HG03159 (cell line): ENCODE data around the gene HTR3E.
"Not testable (repeated sequence)": the region's sequence is repeated elsewhere in the genome, so short reads cannot be mapped to it uniquely, and the experiment has no call there.

ENCODE experiments used
- ATAC-seq: cut with Tn5 transposase; IDR thresholded peaks from one replicate; pipeline ENCODE4 v1.9.1; 2021; ENCODE audit warnings: mild to moderate bottlenecking, moderate library complexity; ENCODE audit not compliant: unreplicated experiment

HTR3E gene

DNA sequence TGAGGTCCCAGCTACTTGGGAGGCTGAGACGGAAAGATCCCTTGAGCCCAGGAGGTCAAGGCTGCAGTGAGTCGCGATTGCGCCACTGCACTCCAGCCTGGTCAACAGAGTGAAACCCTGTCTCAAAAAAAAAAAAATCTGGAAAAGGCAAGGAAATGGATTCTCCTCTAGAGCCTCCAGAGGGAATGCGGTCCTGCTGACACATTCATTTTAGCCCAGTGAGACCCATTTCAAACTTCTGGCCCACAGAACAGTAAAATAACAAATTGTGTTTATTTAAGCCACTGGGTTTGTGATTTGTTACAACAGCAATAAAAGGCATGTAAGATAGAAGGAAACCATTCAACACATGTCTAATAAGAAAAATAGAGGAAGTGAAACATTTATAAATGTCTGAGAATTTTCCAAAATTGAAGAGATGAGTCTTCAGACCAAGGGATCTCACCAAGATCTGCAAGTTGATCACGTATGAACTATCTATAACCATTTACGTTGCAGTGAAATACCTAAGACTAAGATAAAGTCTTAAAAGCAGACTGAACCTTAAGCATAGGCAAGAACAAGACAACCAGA, at the start of gene HTR3E:
HTR3E (plus strand) TSS at position 254 of the 573 bp plus-strand sequence. CDS start 466 bp downstream, outside the sequence.
- no peak for ATAC-seq

DNA sequence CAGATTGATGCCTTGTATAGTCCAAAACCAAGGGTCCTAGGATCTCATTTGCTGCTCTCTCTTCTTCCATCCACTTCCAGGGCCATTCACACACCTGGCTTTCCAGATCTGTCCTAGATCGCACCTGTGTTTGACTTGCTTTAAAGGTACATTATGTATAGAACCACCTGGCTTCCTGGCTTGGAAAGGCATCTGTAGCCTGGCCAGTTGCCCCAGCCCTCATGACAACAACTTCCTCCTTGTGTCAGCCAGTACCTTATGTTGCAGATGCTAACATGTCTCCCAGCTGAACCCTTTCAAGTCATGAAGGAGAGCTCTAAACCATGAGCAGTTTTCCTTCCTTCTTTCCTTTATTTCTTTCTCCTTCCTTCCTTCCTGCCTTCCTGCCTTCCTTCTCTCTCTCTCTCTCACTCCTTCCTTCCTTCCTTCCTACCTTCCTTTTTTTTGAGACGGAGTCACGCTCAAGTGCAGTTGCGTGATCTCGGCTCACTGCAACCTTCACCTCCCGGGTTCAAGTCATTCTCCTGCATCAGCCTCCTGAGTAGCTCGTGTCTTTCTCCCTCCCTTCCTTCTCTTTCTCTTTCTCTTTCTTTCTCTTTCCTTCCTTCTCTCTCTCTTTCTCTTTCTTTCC, 46.5 kb upstream of the HTR3E start:
- ATAC-seq, result no peak

DNA sequence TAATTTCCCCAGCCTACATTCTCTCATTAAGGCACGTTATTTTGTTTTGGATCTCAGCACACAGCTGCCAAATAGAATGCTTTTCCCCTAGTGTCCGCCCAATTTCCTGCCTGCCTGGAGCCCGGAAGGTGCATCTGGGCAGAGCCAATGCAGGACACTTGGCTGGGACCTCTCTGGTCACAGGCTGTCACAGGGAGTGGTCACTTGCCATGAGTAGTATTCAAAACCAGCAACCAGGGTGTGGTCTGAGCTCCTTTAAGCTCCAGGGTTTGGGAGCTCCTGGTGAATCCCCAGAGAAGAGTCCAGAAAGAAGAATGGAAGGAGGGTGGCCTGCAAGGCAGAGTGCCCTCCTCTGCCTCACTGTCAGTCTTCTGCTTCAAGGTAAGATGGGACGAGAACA, 44.1 kb upstream of the HTR3E start, which contains the start of gene HTR3C:
HTR3C (plus strand) TSS at position 281 of the 400 bp plus-strand sequence; CDS start at position 315, 34 bp downstream.
- no peak for ATAC-seq

DNA sequence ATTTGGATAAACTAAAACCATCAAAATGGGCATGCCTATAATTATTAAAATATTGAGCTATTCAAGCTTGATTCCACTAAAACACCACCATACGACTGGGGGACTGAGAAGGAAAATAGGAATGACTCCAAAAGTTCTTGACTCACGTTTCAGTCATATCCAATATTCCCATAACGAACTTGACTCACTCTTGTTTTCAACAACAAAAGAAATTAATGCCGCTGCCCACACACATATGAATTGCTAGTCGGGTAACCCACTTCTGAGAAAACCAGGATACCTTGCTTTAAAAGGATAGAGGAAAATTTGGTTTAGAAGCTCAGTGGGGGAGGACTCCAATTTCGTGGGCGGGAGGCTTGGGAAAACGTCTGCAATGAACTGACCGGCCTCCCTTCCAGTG, 38.8 kb upstream of the HTR3E start:
- ATAC-seq, result no peak

DNA sequence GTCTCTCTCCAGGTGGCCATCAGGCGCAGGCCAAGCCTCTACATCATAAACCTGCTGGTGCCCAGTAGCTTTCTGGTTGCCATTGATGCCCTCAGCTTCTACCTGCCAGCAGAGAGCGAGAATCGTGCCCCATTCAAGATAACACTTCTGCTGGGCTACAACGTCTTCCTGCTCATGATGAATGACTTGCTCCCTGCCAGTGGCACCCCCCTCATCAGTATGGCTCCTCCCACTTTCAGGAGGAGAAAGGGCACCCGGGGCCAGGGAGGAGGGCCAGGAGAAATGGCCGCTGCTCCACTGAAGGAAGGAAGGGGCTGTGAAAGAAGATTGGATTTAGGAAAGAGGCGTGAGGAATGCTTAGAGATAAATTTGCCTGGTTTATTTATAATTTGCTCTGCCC, 37.4 kb upstream of the HTR3E start:
- no peak for ATAC-seq

DNA sequence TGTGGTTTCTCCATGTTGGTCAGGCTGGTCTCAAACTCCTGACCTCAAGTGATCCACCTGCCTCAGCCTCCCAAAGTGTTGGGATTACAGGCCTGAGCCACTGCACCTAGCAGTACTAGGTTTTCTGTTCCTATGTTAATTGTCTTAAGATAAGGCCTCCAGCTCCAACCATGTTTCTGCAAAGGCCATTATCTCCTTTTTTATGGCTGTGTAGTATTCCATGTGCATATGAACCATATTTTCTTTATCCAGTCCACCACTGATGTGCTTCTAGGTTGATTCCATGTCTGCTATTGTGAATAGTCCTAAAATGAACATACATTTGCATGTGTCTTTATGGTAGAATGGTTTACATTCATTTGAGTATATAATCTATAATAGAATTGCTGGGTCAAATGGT, 34.2 kb upstream of the HTR3E start:
- no peak for ATAC-seq

GRCh38 chr3:184066211-184066610, 30.7 kb upstream of the HTR3E start:
- ATAC-seq, result no peak

DNA sequence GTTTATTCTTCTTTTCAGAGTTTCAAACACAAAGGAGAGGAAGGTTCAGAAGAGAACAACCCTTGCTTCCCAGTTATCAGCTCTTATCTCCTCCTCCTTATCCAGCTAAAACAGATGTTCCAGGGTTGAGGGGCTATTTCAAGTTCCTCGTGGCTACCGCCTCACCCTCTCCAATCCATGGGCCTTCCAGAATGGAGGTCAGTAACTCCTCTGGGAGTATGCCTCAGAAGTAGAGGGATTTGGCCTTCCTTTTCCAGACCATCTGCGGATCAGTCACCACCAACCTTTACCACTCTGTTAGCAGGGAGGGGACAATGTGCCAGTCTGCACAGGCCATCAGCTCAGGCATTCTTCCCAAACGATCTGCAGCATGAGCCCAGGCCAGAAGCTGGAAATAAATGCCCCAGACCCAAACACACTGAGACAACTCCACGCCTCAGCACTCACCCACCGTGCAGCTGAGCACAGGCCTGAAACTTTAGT, 29.2 kb upstream of the HTR3E start:
- no peak for ATAC-seq

- ATAC-seq, result no peak
Measured at GRCh38 chr3:184068344-184068743, 28.5 kb upstream of the HTR3E start.

DNA sequence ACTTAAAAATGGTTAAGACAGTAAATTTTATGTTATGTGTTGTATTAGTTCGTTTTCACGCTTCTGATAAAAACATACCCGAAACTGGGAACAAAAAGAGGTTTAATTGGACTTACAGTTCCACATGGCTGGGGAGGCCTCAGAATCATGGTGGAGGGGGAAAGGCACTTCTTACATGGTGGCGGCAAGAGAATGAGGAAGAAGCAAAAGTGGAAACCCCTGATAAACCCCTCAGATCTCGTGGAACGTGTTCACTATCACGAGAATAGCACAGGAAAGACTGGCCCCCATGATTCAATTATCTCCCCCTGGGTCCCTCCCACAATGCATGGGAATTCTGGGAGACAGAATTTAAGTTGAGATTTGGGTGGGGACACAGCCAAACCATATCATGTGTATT, 25.7 kb upstream of the HTR3E start:
- not testable (repeated sequence) for ATAC-seq

DNA sequence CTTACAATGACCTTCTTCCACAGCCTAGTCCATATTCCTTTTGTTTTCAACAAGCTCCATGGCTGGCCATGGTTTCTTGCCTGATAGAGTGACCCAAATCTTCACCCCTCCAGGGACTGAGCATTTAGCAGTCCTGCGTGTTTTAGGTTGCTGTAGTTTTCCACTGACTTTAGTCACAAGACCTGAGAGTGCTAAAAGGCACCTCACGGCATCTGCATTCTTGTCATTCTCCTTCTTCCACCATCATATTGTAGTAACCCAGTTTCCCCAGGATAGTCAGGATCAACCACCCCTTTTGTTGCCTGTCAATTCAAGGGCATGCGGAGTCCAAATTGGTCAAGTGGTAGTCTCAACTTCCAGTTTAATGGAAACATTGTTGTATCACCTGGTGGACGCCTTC, 23.2 kb upstream of the HTR3E start:
- ATAC-seq, result no peak

- ATAC-seq, result no peak
Measured at GRCh38 chr3:184075901-184076300, 21.0 kb upstream of the HTR3E start.

GRCh38 chr3:184077881-184078280, 19.0 kb upstream of the HTR3E start:
- no peak for ATAC-seq

- no peak for ATAC-seq
Measured at GRCh38 chr3:184078851-184079250, 18.0 kb upstream of the HTR3E start.

DNA sequence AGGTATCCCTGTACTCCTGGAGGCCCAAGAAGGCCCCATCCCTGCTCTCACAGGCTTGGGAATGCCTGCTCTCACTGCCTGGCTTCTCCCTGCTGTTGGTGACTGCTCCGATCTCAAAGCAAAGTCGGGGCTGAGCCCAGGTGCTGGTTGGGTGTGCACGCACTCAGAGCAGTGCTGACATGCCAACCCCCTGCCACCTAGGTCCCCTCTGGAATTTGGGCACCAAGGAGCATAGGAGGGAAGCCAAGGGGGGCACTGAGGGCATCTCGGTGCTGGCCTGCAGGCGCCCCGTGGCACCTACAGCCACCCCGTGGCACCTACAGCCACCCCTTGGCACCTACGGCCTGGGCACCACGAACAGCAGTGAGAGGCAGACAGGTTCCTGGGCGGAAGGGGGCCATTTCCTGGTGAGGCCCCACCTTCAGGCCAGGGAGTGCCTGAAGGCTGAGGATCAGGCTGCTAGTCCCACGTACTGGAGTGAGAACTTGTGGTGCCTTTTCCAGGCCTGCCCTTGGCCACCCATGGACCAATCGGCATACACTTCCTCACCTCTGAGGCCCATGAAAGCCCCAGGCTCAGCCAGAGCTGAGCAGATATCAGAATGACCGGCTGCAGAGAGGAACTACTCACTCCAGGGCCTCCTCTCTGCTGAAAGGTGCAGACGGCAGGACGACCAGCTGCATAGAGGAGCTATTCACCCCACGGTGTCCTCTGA, 15.6 kb upstream of the HTR3E start:
- ATAC-seq, result no peak

DNA sequence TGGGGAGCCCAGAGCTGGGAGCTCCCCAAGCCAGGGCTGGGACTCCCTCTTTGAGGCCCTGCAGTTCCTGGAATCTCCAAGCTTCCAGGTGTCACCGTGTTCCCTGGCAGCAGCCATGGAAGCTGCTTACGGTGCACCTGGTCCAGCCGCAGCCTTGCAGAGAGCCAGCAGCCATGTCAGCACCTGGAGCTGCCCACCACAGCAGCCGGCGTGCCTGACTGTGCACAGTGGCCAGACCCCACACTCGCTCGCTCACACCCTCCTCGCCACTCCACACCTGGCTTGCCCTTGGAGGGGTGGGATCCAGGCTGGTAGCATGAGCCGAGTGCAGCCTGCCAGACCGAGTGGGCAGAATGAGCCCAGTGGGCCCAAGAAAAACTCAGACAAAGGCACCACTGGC, 14.8 kb upstream of the HTR3E start:
- no peak for ATAC-seq

DNA sequence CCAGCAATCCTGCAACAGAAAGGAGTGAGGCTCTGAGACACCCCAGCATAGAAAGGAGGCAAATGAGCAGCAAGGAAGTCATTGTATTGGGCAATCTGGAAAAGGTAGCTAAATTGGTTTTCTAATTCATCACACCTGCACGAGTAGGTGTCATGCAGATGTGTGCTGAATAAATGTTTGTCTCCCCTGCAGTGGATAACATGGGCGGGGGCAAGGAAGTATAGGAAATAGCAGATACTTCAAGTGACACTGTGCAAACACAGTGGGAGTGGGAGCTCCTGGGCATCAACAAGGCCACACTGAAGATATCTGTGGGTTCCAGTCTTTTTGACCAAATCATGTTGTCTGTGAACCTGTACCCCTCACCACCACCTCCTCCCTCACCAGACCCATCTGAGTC, 14.4 kb upstream of the HTR3E start:
- no peak for ATAC-seq

DNA sequence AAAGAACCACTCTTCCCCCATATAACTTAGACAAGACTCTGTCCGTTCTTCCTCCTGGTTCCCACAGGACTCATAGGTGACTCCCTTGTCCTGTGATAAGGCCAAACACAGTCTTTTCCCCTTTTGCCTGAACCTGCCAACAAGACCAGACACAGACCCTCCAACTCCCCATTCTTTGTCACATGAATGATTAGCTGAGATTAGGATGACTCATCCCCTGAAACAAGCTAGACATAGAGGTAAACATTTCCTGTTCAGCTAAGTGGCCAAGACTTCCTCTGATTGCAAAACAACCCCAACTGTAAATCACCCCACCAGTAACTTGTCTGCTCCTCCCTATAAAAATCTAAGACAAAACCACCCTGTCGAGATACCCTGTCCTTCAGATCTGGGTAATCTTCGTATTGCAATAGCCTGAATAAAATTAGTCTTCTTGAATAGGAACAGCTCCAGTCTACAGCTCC, 11.4 kb upstream of the HTR3E start:
- no peak for ATAC-seq

GRCh38 chr3:184092199-184092598, 4.7 kb upstream of the HTR3E start:
- no peak for ATAC-seq

GRCh38 chr3:184097556-184097955, 692 bp downstream of the HTR3E start:
- no peak for ATAC-seq

GRCh38 chr3:184099806-184100686, 3.2 kb downstream of the HTR3E start:
- ATAC-seq, result no peak
